ENCODE measurements around the gene TCP1.
"Not testable (repeated sequence)": the region's sequence is repeated elsewhere in the genome, so short reads cannot be mapped to it uniquely, and the experiment has no call there.

The TCP1 gene

DNA sequence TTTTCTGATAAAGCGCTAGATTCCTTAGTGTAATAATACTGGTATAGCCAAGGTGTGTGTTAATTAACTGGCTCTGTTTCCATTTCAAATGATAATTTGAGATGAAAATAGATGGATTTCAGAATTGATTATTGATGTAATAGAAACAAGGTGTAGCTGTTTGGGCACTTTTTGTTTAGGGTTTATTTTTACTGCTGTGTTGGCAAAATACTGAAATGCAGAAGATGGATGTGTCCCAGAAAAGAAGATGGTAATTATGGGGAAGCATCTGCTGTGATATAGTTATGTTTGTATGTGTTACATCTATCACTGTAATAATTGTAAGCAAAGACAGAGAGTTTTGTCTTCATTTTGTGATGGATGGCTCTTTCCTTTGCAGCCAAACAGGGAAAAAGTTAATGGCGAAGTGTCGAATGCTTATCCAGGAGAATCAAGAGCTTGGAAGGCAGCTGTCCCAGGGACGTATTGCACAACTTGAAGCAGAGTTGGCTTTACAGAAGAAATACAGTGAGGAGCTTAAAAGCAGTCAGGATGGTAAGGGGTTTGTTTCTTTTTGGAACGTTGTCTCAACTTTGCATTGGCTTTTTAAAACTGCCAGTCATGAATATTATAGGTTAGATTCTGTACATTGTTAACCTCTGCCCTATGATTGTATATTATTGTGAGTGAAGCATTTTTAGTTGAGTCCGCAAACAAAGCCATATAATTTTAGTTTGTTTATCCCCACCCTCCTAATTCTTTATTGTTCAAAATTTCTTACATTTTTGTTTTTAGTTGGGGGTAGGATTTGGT lies 36.1 kb downstream of the TCP1 start:
- no peak for DNase-seq (ENCODE audit: extremely low spot score)
- CTCF ChIA-PET: no interaction called here
- TF ChIP-seq ZNF384 (IDR thresholded peaks at IDR 0.05) (no peak), FOXM1 (IDR thresholded peaks at IDR 0.05; ENCODE audit: borderline replicate concordance) (no peak), LEF1 (IDR thresholded peaks at IDR 0.05; ENCODE audit: borderline replicate concordance) (no peak), ARNT (IDR thresholded peaks at IDR 0.05) (no peak), SUZ12 (IDR thresholded peaks at IDR 0.05) (no peak), ELF4 (IDR thresholded peaks at IDR 0.05) (no peak)
- POLR2A ChIA-PET: no interaction called here

DNA sequence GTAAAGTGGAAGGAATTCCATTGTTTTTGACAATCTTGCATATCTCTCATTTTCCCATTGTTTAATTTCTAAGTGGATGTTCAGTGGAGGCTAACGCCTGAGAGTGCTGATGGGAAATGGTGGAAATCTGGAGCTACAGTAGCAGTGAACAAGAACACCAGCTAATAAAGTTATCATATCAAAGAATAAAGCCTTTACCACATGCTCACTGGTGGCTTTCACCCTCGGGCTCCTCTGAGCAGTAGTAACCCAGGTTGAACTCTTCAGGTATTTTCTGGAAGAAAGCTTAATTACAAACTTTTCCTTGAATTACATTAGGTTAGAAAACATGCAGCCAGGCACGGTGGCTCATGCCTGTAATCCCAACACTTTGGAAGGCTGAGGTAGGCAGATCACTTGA lies 38.0 kb downstream of the TCP1 start:
- TF ChIP-seq FOXK2 (IDR thresholded peaks at IDR 0.05) (no peak), LEF1 (IDR thresholded peaks at IDR 0.05; ENCODE audit: borderline replicate concordance) (no peak), HDGF (IDR thresholded peaks at IDR 0.05; ENCODE audit: borderline replicate concordance) (no peak), ARNT (IDR thresholded peaks at IDR 0.05) (no peak), ZNF384 (IDR thresholded peaks at IDR 0.05) (no peak), FOXA1 (IDR thresholded peaks at IDR 0.05) (no peak), SUZ12 (IDR thresholded peaks at IDR 0.05) (no peak), SP1 (IDR thresholded peaks at IDR 0.05) (no peak), FOXM1 (IDR thresholded peaks at IDR 0.05; ENCODE audit: borderline replicate concordance) (no peak), TARDBP (IDR thresholded peaks at IDR 0.05) (no peak), ELF4 (IDR thresholded peaks at IDR 0.05) (no peak), BHLHE40 (IDR thresholded peaks at IDR 0.05; ENCODE audit: borderline replicate concordance) (no peak), NFRKB (IDR thresholded peaks at IDR 0.05) (no peak), L3MBTL2 (conservative IDR thresholded peaks at IDR 0.05) (no peak), CTBP1 (IDR thresholded peaks at IDR 0.05; ENCODE audit: borderline replicate concordance) (no peak)
- TF ChIP-seq, protein P1, sequence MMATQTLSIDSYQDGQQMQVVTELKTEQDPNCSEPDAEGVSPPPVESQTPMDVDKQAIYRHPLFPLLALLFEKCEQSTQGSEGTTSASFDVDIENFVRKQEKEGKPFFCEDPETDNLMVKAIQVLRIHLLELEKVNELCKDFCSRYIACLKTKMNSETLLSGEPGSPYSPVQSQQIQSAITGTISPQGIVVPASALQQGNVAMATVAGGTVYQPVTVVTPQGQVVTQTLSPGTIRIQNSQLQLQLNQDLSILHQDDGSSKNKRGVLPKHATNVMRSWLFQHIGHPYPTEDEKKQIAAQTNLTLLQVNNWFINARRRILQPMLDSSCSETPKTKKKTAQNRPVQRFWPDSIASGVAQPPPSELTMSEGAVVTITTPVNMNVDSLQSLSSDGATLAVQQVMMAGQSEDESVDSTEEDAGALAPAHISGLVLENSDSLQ (IDR thresholded peaks at IDR 0.05): no peak
- no peak for DNase-seq (ENCODE audit: extremely low spot score)
- ChIA-PET CTCF (no interaction called here), POLR2A (interaction anchor here (0.7 to 2.2 kb wide), 4 partner anchors 9 to 39 kb away, joined by 3 to 14 read pairs (median 4); partner anchors contain the start of genes ACAT2, MRPL18, TCP1 and WTAP)

DNA sequence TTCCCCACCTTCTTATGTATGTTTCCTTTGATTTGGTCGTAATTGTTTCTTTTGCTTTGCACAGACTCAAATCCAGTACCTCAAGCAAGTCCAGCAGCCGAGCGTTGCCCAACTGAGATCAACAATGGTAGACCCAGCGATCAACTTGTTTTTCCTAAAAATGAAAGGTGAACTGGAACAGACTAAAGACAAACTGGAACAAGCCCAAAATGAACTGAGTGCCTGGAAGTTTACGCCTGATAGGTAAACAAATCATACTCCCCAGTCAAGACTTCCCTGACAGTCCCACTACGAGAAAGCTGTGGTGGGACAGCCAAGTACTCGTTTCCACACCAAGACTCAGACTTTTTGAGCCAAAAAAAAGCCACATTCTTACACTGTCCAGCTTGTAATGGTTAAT lies 41.3 kb downstream of the TCP1 start:
- DNase-seq (ENCODE audit: extremely low spot score); CTCF ChIA-PET: not testable (repeated sequence)
- POLR2A ChIA-PET: interaction anchor here (1.0 kb wide), 1 partner anchor 42 kb away, joined by 6 read pairs; the partner anchor contains the start of genes MRPL18 and TCP1

DNA sequence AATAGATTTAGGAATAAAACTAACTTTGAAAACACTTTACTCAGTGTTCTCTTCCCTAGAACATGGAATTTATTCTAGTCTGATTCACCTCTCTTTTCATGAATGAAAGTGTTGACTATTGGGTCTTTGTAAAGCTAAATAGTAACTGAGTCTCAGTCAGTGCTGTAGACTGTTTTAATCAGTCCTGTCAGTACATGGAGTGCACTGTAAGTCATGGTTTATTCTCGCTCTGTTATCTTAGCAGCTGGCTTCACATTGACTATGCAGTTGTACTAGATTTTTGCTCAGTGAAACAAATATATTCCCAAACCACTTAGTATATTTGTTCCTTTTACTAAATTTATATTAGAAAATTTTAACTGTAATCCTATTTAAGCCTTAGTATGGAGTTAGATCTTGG lies 42.6 kb downstream of the TCP1 start:
- DNase-seq (ENCODE audit: extremely low spot score): no peak
- CTCF ChIA-PET: no interaction called here
- POLR2A ChIA-PET: no interaction called here
- no peak for TF ChIP-seq CTBP1 (IDR thresholded peaks at IDR 0.05; ENCODE audit: borderline replicate concordance)
- no peak for TF ChIP-seq LEF1 (IDR thresholded peaks at IDR 0.05; ENCODE audit: borderline replicate concordance)
- TF ChIP-seq FOXA1 (IDR thresholded peaks at IDR 0.05): no peak
- no peak for TF ChIP-seq NFRKB (IDR thresholded peaks at IDR 0.05)
- no peak for TF ChIP-seq ARNT (IDR thresholded peaks at IDR 0.05)
- TF ChIP-seq, protein P1 (IDR thresholded peaks at IDR 0.05): no peak
- TF ChIP-seq FOXM1 (IDR thresholded peaks at IDR 0.05; ENCODE audit: borderline replicate concordance): no peak
- no peak for TF ChIP-seq BHLHE40 (IDR thresholded peaks at IDR 0.05; ENCODE audit: borderline replicate concordance)
- no peak for TF ChIP-seq HDGF (IDR thresholded peaks at IDR 0.05; ENCODE audit: borderline replicate concordance)
- TF ChIP-seq L3MBTL2 (conservative IDR thresholded peaks at IDR 0.05): no peak
- TF ChIP-seq ZNF384 (IDR thresholded peaks at IDR 0.05): no peak
- no peak for TF ChIP-seq ELF4 (IDR thresholded peaks at IDR 0.05)
- no peak for TF ChIP-seq TARDBP (IDR thresholded peaks at IDR 0.05)
- no peak for TF ChIP-seq SP1 (IDR thresholded peaks at IDR 0.05)
- no peak for TF ChIP-seq FOXK2 (IDR thresholded peaks at IDR 0.05)
- TF ChIP-seq SUZ12 (IDR thresholded peaks at IDR 0.05): no peak

DNA sequence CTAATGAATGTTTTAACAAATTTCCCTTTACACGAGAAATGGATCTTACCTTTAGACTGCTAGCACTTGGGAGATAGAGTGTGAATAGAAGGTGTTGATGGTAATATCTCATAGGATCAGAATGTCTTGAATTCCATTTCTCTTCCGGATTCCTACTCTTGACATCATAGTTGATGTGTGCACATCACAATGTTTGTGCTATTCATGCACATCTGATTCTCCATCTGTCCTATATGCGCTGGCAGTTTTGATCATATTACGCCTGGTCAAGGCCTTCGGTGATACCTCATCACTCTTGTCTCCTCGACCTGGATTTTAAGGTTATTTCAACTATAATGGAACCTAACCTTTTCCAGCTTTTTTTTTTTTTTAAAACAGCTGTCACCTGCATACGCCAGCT lies 44.3 kb downstream of the TCP1 start:
- TF ChIP-seq ARNT (IDR thresholded peaks at IDR 0.05): no peak

DNA sequence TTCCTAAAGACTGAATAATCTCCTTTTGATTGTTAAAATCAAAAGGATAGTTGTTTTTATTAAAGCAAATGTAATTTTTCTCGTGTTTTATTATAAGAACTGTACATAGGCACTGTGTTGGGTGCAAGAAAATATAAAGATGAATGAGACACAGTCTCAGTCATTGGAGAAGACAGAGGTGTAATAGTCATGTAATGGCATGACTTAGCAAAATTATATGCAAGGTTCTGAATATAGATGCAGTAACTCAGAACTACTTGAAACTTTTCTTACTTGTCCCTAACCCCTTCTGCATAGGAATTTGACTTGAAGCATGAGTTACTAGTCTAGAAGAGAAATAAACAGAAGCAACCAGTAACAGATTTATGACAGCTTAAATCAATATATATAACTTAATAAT lies 47.2 kb downstream of the TCP1 start:
- no peak for TF ChIP-seq FOXM1 (IDR thresholded peaks at IDR 0.05; ENCODE audit: borderline replicate concordance)
- no peak for TF ChIP-seq NFRKB (IDR thresholded peaks at IDR 0.05)
- TF ChIP-seq, protein P1 (IDR thresholded peaks at IDR 0.05): no peak
- TF ChIP-seq LEF1 (IDR thresholded peaks at IDR 0.05; ENCODE audit: borderline replicate concordance): no peak
- TF ChIP-seq BHLHE40 (IDR thresholded peaks at IDR 0.05; ENCODE audit: borderline replicate concordance): no peak
- TF ChIP-seq FOXK2 (IDR thresholded peaks at IDR 0.05): no peak
- no peak for TF ChIP-seq ELF4 (IDR thresholded peaks at IDR 0.05)
- TF ChIP-seq TARDBP (IDR thresholded peaks at IDR 0.05): no peak
- TF ChIP-seq SUZ12 (IDR thresholded peaks at IDR 0.05): no peak
- no peak for TF ChIP-seq ZNF384 (IDR thresholded peaks at IDR 0.05)
- ChIA-PET POLR2A (no interaction called here), CTCF (no interaction called here)
- no peak for DNase-seq (ENCODE audit: extremely low spot score)

More for the DNA sequence above, 44.3 kb downstream of the TCP1 start:
- DNase-seq (ENCODE audit: extremely low spot score): no peak
- POLR2A ChIA-PET: no interaction called here
- CTCF ChIA-PET: no interaction called here

DNA sequence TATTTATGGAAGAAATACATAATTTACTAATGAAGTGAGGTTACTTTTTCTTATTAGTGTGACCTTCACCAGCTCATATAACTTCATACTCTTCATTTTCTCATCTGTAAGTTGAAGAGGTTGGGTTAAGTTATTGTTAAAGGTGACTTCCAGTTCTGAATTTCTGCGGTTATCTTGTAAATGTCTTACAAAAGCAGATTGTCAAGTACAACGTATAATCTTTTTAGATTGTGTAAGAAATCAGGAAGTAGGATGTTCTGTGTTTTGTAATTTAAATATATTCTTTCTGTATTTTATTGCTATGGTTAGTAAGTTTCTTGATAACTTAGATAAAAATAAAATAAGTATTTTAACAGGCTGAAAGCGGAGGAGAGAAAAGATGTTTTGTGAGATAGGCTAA lies 50.1 kb downstream of the TCP1 start:
- POLR2A ChIA-PET: no interaction called here
- CTCF ChIA-PET: no interaction called here
- DNase-seq (ENCODE audit: extremely low spot score): no peak
- TF ChIP-seq HDGF (IDR thresholded peaks at IDR 0.05; ENCODE audit: borderline replicate concordance) (no peak), TARDBP (IDR thresholded peaks at IDR 0.05) (no peak), ELF4 (IDR thresholded peaks at IDR 0.05) (no peak), CTBP1 (IDR thresholded peaks at IDR 0.05; ENCODE audit: borderline replicate concordance) (no peak), ARNT (IDR thresholded peaks at IDR 0.05) (no peak), FOXK2 (IDR thresholded peaks at IDR 0.05) (no peak), SP1 (IDR thresholded peaks at IDR 0.05) (no peak), NFRKB (IDR thresholded peaks at IDR 0.05) (no peak)

All from HEK293T (cell line).